Neural cell (in vitro differentiated cells): ENCODE results near the gene UROC1. TPM values are rescaled to one million over a fixed set of nuclear protein-coding genes. Genes with fewer than 3 reads are reported as not detected.

Experiments
- H2AFZ ChIP-seq: fragments of 200-600, 300-800 bp; sonication (generic), shearing (Covaris generic); 2 replicates; pipeline ENCODE4 v1.6.0; 2014; ENCODE audit warnings: low read depth, mild to moderate bottlenecking, antibody characterized with exemption, low read length, moderate library complexity
- H3F3A ChIP-seq: fragments of 200-600 bp; shearing (Covaris generic); 2 replicates; pipeline ENCODE4 v1.6.1; 2016; ENCODE audit warnings: mild to moderate bottlenecking, moderate library complexity, mixed read lengths, antibody characterized with exemption, low read length; ENCODE audit not compliant: insufficient read depth, poor library complexity, severe bottlenecking
- H3K27ac ChIP-seq: fragments of 200-600, 300-800 bp; sonication (generic), shearing (Covaris generic); 2 replicates; pipeline ENCODE4 v1.5.1; 2014; ENCODE audit warnings: mild to moderate bottlenecking, low read length, moderate library complexity
- H3K27me3 ChIP-seq: fragments of 300-800, 200-600 bp; sonication (generic), shearing (Covaris generic); 2 replicates; pipeline ENCODE4 v1.6.0; 2014; ENCODE audit warnings: mild to moderate bottlenecking, low read depth, low read length, moderate library complexity; ENCODE audit not compliant: insufficient read depth
- H3K36me3 ChIP-seq: fragments of 300-800, 200-600 bp; sonication (generic), shearing (Covaris generic); 2 replicates; pipeline ENCODE4 v1.5.1; 2014; ENCODE audit warnings: mild to moderate bottlenecking, antibody characterized with exemption, low read length, moderate library complexity; ENCODE audit not compliant: insufficient read depth
- H3K4me2 ChIP-seq: fragments of 300-800, 200-600 bp; sonication (generic), shearing (Covaris generic); 2 replicates; pipeline ENCODE4 v1.6.0; 2014; ENCODE audit warnings: mild to moderate bottlenecking, low read length
- H3K4me3 ChIP-seq: fragments of 300-800, 200-600 bp; sonication (generic), shearing (Covaris generic); 2 replicates; pipeline ENCODE4 v1.5.1; 2014; ENCODE audit warnings: mild to moderate bottlenecking, low read length, moderate library complexity
- H3K79me2 ChIP-seq: fragments of 200-600 bp; shearing (Covaris generic); replicated peaks from 2 replicates; pipeline ENCODE4 v1.6.0; 2014; ENCODE audit warnings: mild to moderate bottlenecking, low read length, moderate library complexity; ENCODE audit not compliant: insufficient read depth
- H3K9ac ChIP-seq: fragments of 300-800, 200-600 bp; sonication (generic), shearing (Covaris generic); 2 replicates; pipeline ENCODE4 v1.6.1; 2016; ENCODE audit warnings: mild to moderate bottlenecking, low read length, mixed read lengths
- H3K9me2 ChIP-seq: fragments of 200-600 bp; shearing (Covaris generic); 2 replicates; pipeline ENCODE4 v1.6.1; 2016; ENCODE audit warnings: mild to moderate bottlenecking, low read length, mixed read lengths; ENCODE audit not compliant: insufficient read depth
- H3K9me3 ChIP-seq: fragments of 200-600, 300-800 bp; sonication (generic), shearing (Covaris generic); 2 replicates; pipeline ENCODE4 v1.6.1; 2016; ENCODE audit warnings: mild to moderate bottlenecking, mixed run types, low read length, moderate library complexity, mixed read lengths
- H4K20me1 ChIP-seq: fragments of 200-600 bp; shearing (Covaris generic); 2 replicates; pipeline ENCODE4 v1.6.1; 2016; ENCODE audit warnings: mild to moderate bottlenecking, mixed run types; ENCODE audit not compliant: insufficient read depth
- EP300 ChIP-seq: fragments of 450-650 bp; conservative IDR thresholded peaks from 2 replicates; pipeline ENCODE4 v1.6.1; 2014; ENCODE audit warnings: antibody characterized with exemption, mild to moderate bottlenecking, moderate library complexity; ENCODE audit not compliant: poor library complexity, severe bottlenecking
- EZH2 ChIP-seq: fragments of 200-600, 300-800 bp; shearing (Covaris generic), sonication (generic); IDR thresholded peaks from 2 replicates; pipeline ENCODE4 v1.6.1; 2014; ENCODE audit warnings: antibody characterized with exemption, low read length, borderline replicate concordance, mild to moderate bottlenecking; ENCODE audit not compliant: insufficient read depth, poor library complexity, severe bottlenecking
- MXI1 ChIP-seq: fragments of 450-650 bp; conservative IDR thresholded peaks from 2 replicates; pipeline ENCODE4 v1.6.1; 2014; ENCODE audit warnings: antibody characterized with exemption, mild to moderate bottlenecking; ENCODE audit not compliant: poor library complexity, severe bottlenecking
- POLR2AphosphoS5 ChIP-seq: IDR thresholded peaks from 2 replicates; pipeline ENCODE4 v1.6.1; 2012
- RAD21 ChIP-seq: fragments of 450-650 bp; conservative IDR thresholded peaks from 2 replicates; pipeline ENCODE4 v1.6.1; 2014; ENCODE audit warnings: antibody characterized with exemption, mild to moderate bottlenecking, moderate library complexity
- SMC3 ChIP-seq: fragments of 450-650 bp; conservative IDR thresholded peaks from 2 replicates; pipeline ENCODE4 v1.6.1; 2014; ENCODE audit warnings: antibody characterized with exemption, mild to moderate bottlenecking, moderate library complexity; ENCODE audit not compliant: poor library complexity
- TAF1 ChIP-seq: IDR thresholded peaks from 2 replicates; pipeline ENCODE4 v1.6.1; 2012; ENCODE audit warnings: low read depth
- polyA plus RNA-seq: library from polyadenylated mRNA; depleted of rRNA; stranded (reverse); fragments of >200 nt; gene quantifications from 2 replicates; pipeline ENCODE4 v1.2.3, GENCODE V29; 2014
- TF ChIP-seq, protein P1 (sequence below): fragments of 450-650 bp; IDR thresholded peaks from 2 replicates; pipeline ENCODE4 v1.5.1; 2014; ENCODE audit warnings: antibody characterized with exemption, mild to moderate bottlenecking, moderate library complexity; ENCODE audit not compliant: poor library complexity, severe bottlenecking
- TF ChIP-seq, protein P2 (sequence below): IDR thresholded peaks from 2 replicates; pipeline ENCODE4 v1.6.1; 2012; ENCODE audit warnings: borderline replicate concordance

UROC1 gene
- polyA plus RNA-seq, 1 donor from 2014 or later: not detected

DNA sequence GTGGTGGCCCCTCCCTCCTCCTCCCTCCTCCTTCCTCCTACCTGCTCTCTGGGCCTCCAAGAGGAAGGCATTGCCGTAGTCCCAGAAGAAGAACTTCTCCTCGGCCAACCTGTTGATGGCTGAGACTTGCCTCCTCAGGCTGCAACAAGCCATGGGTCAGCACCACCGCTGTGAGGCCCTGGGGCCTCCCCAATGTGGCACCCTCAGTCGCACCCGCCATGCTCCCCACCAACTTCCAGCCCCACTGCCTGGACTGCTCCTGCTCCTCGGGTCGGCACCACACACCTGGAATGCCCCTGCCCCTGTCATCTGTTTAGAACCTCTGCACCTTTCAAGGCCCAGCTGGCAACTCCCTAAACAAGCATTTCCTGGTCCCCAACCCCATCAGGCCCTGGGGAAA is 17.6 kb downstream of the UROC1 start:
- H3F3A ChIP-seq: no peaks in the 10 kb centered on the region
- H3K4me3 ChIP-seq: no peak overlapping the region
- no peak overlapping the region for H3K9ac ChIP-seq
- no peaks in the 10 kb centered on the region for H3K79me2 ChIP-seq
- H3K27me3 ChIP-seq: no peaks in the 10 kb centered on the region
- H3K27ac ChIP-seq: no peak overlapping the region
- TF ChIP-seq EP300 (no peak), MXI1 (no peak), SMC3 (no peak), TAF1 (no peak), RAD21 (no peak), POLR2AphosphoS5 (no peak), EZH2 (no peak)
- TF ChIP-seq, protein P1, sequence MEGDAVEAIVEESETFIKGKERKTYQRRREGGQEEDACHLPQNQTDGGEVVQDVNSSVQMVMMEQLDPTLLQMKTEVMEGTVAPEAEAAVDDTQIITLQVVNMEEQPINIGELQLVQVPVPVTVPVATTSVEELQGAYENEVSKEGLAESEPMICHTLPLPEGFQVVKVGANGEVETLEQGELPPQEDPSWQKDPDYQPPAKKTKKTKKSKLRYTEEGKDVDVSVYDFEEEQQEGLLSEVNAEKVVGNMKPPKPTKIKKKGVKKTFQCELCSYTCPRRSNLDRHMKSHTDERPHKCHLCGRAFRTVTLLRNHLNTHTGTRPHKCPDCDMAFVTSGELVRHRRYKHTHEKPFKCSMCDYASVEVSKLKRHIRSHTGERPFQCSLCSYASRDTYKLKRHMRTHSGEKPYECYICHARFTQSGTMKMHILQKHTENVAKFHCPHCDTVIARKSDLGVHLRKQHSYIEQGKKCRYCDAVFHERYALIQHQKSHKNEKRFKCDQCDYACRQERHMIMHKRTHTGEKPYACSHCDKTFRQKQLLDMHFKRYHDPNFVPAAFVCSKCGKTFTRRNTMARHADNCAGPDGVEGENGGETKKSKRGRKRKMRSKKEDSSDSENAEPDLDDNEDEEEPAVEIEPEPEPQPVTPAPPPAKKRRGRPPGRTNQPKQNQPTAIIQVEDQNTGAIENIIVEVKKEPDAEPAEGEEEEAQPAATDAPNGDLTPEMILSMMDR: no peak
- TF ChIP-seq, protein P2, sequence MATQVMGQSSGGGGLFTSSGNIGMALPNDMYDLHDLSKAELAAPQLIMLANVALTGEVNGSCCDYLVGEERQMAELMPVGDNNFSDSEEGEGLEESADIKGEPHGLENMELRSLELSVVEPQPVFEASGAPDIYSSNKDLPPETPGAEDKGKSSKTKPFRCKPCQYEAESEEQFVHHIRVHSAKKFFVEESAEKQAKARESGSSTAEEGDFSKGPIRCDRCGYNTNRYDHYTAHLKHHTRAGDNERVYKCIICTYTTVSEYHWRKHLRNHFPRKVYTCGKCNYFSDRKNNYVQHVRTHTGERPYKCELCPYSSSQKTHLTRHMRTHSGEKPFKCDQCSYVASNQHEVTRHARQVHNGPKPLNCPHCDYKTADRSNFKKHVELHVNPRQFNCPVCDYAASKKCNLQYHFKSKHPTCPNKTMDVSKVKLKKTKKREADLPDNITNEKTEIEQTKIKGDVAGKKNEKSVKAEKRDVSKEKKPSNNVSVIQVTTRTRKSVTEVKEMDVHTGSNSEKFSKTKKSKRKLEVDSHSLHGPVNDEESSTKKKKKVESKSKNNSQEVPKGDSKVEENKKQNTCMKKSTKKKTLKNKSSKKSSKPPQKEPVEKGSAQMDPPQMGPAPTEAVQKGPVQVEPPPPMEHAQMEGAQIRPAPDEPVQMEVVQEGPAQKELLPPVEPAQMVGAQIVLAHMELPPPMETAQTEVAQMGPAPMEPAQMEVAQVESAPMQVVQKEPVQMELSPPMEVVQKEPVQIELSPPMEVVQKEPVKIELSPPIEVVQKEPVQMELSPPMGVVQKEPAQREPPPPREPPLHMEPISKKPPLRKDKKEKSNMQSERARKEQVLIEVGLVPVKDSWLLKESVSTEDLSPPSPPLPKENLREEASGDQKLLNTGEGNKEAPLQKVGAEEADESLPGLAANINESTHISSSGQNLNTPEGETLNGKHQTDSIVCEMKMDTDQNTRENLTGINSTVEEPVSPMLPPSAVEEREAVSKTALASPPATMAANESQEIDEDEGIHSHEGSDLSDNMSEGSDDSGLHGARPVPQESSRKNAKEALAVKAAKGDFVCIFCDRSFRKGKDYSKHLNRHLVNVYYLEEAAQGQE: no peak
- H3K9me3 ChIP-seq: no peaks in the 10 kb centered on the region
- no peaks in the 10 kb centered on the region for H4K20me1 ChIP-seq
- no peak overlapping the region for H3K4me2 ChIP-seq
- H2AFZ ChIP-seq: no peak overlapping the region
- H3K36me3 ChIP-seq: no peaks in the 10 kb centered on the region
- H3K9me2 ChIP-seq: no peaks in the 10 kb centered on the region

DNA sequence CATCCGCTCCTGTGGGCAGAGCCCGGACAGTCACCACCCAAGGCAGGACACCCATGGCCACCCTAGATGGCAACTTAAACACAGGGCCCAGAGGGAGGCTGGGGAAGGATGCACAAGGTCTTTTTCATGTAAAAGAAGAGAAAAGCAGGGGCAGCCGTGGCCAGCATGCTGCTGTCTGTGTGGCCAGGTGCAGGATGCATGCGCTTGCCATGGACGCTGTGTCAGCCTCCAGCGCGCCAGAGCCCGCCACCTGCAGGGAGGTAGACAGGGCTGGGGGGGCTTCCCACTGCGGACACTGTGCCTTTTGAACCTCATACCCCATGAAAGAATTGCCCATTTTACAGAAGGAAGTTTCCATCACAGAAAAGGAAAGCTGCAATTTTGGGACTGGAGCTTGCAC is 18.2 kb downstream of the UROC1 start:
- Histone ChIP-seq H3K4me3 (no peak overlapping the region), H3K27ac (no peak overlapping the region), H3K9ac (no peak overlapping the region), H3K4me2 (no peak overlapping the region), H3K79me2 (no peaks in the 10 kb centered on the region), H3F3A (no peaks in the 10 kb centered on the region), H3K9me2 (no peaks in the 10 kb centered on the region), H3K9me3 (no peaks in the 10 kb centered on the region), H3K36me3 (no peaks in the 10 kb centered on the region), H4K20me1 (no peaks in the 10 kb centered on the region), H3K27me3 (no peaks in the 10 kb centered on the region), H2AFZ (no peak overlapping the region)
- TF ChIP-seq SMC3: no peak
- no peak for TF ChIP-seq EZH2
- TF ChIP-seq MXI1: no peak
- no peak for TF ChIP-seq TAF1
- TF ChIP-seq POLR2AphosphoS5: no peak
- TF ChIP-seq, protein P1: no peak
- no peak for TF ChIP-seq EP300
- TF ChIP-seq, protein P2: no peak
- no peak for TF ChIP-seq RAD21
